ENCODE data around the gene INTS15. TPM values are rescaled to one million over a fixed set of nuclear protein-coding genes. Genes with fewer than 3 reads are reported as not detected.

Gene INTS15
- total RNA-seq, 1 donor from 2014 or later = 39.6 TPM

GRCh38 chr7:6643915-6644625 is 54.2 kb downstream of the INTS15 start:
- Mint-ChIP-seq H3K4me1 (ENCODE audit: unreplicated experiment) (peaks cover 21% of the 10 kb centered on the region), H3K27me3 (ENCODE audit: unreplicated experiment) (peaks cover 17% of the 10 kb centered on the region), H3K4me3 (ENCODE audit: unreplicated experiment) (no peak overlapping the region), H3K9me3 (ENCODE audit: unreplicated experiment) (peaks cover 2% of the 10 kb centered on the region), H3K36me3 (ENCODE audit: low read depth, unreplicated experiment) (peaks cover 20% of the 10 kb centered on the region), H3K27ac (ENCODE audit: unreplicated experiment) (no peak overlapping the region)
- no peak for DNase-seq (ENCODE audit: low spot score)
- TF ChIP-seq, protein P1, sequence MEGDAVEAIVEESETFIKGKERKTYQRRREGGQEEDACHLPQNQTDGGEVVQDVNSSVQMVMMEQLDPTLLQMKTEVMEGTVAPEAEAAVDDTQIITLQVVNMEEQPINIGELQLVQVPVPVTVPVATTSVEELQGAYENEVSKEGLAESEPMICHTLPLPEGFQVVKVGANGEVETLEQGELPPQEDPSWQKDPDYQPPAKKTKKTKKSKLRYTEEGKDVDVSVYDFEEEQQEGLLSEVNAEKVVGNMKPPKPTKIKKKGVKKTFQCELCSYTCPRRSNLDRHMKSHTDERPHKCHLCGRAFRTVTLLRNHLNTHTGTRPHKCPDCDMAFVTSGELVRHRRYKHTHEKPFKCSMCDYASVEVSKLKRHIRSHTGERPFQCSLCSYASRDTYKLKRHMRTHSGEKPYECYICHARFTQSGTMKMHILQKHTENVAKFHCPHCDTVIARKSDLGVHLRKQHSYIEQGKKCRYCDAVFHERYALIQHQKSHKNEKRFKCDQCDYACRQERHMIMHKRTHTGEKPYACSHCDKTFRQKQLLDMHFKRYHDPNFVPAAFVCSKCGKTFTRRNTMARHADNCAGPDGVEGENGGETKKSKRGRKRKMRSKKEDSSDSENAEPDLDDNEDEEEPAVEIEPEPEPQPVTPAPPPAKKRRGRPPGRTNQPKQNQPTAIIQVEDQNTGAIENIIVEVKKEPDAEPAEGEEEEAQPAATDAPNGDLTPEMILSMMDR (IDR thresholded peaks at IDR 0.05; ENCODE audit: unreplicated experiment) = no peak

- Mint-ChIP-seq H3K4me1 (ENCODE audit: unreplicated experiment) (peaks cover 16% of the 10 kb centered on the region), H3K36me3 (ENCODE audit: low read depth, unreplicated experiment) (peaks cover 17% of the 10 kb centered on the region), H3K27ac (ENCODE audit: unreplicated experiment) (no peak overlapping the region), H3K9me3 (ENCODE audit: unreplicated experiment) (no peaks in the 10 kb centered on the region), H3K27me3 (ENCODE audit: unreplicated experiment) (peaks cover 14% of the 10 kb centered on the region), H3K4me3 (ENCODE audit: unreplicated experiment) (no peak overlapping the region)
- TF ChIP-seq, protein P1 (IDR thresholded peaks at IDR 0.05; ENCODE audit: unreplicated experiment) = no peak
- DNase-seq (ENCODE audit: low spot score) = no peak
Observed at GRCh38 chr7:6644728-6645127, 54.9 kb downstream of the INTS15 start.

GRCh38 chr7:6646465-6646864 is 56.6 kb downstream of the INTS15 start:
- H3K4me1 Mint-ChIP-seq (ENCODE audit: unreplicated experiment) = peaks cover 6% of the 10 kb centered on the region
- TF ChIP-seq, protein P1 (IDR thresholded peaks at IDR 0.05; ENCODE audit: unreplicated experiment) = no peak
- no peak overlapping the region for H3K27ac Mint-ChIP-seq (ENCODE audit: unreplicated experiment)
- H3K36me3 Mint-ChIP-seq (ENCODE audit: low read depth, unreplicated experiment) = peaks cover 23% of the 10 kb centered on the region
- peaks cover 13% of the 10 kb centered on the region for H3K27me3 Mint-ChIP-seq (ENCODE audit: unreplicated experiment)
- H3K9me3 Mint-ChIP-seq (ENCODE audit: unreplicated experiment) = no peaks in the 10 kb centered on the region
- H3K4me3 Mint-ChIP-seq (ENCODE audit: unreplicated experiment) = no peak overlapping the region
- DNase-seq (ENCODE audit: low spot score) = no peak

DNA sequence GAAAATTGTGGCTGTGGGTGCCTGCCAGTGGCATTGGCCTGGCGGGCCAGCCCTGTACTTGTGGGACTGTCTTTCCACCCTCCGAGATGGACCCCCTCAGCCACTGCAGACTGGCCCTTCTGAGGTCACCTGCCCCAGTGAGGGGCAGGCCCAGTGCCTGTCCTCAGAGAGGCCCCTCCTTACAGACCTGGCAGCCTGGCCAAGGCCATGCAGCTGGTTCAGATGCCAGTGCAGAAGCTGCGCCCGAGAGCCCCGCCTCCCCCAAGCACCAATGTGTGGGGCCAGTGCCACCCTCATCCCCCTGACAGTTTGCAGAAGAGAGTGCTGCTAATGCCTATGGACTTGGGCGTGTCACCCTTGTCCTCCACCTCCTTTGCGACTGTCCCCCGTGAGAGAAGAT is 57.3 kb downstream of the INTS15 start:
- Mint-ChIP-seq H3K9me3 (ENCODE audit: unreplicated experiment) (no peaks in the 10 kb centered on the region), H3K27ac (ENCODE audit: unreplicated experiment) (no peak overlapping the region), H3K27me3 (ENCODE audit: unreplicated experiment) (peaks cover 10% of the 10 kb centered on the region), H3K36me3 (ENCODE audit: low read depth, unreplicated experiment) (peaks cover 18% of the 10 kb centered on the region), H3K4me1 (ENCODE audit: unreplicated experiment) (peaks cover under 1% of the 10 kb centered on the region), H3K4me3 (ENCODE audit: unreplicated experiment) (no peak overlapping the region)
- DNase-seq (ENCODE audit: low spot score) = no peak
- TF ChIP-seq, protein P1 (IDR thresholded peaks at IDR 0.05; ENCODE audit: unreplicated experiment) = no peak

GRCh38 chr7:6647541-6647940 is 57.7 kb downstream of the INTS15 start:
- peaks cover 21% of the 10 kb centered on the region for H3K36me3 Mint-ChIP-seq (ENCODE audit: low read depth, unreplicated experiment)
- H3K27me3 Mint-ChIP-seq (ENCODE audit: unreplicated experiment) = peaks cover 11% of the 10 kb centered on the region
- no peak for DNase-seq (ENCODE audit: low spot score)
- H3K9me3 Mint-ChIP-seq (ENCODE audit: unreplicated experiment) = no peaks in the 10 kb centered on the region
- TF ChIP-seq, protein P1 (IDR thresholded peaks at IDR 0.05; ENCODE audit: unreplicated experiment) = no peak
- no peak overlapping the region for H3K4me3 Mint-ChIP-seq (ENCODE audit: unreplicated experiment)
- H3K4me1 Mint-ChIP-seq (ENCODE audit: unreplicated experiment) = no peaks in the 10 kb centered on the region
- no peak overlapping the region for H3K27ac Mint-ChIP-seq (ENCODE audit: unreplicated experiment)
